Vein endothelial cell (primary cell): ENCODE measurements around the gene RILPL1. TPM values are rescaled to one million over a fixed set of nuclear protein-coding genes. Genes with fewer than 3 reads are reported as not detected.

Experiments
- small RNA-seq: library from RNA; depleted of rRNA; stranded (forward); fragments of <200 nt; gene quantifications from one replicate; pipeline ENCODE3, GENCODE V24; 2012
- total RNA-seq: library from RNA; depleted of rRNA; stranded (reverse); fragments of >200 nt; gene quantifications from 2 replicates; pipeline ENCODE4 v1.2.3, GENCODE V29; 2012

The RILPL1 gene
- total RNA-seq = 11.8 and 18.3 TPM in 2 replicates

GRCh38 chr12:123533672-123534643 lies at the start of gene RILPL1:
RILPL1 (minus strand) TSS chr12:123533719; CDS start chr12:123533482, 237 bp downstream.

GRCh38 chr12:123457980-123458779 lies 75.3 kb downstream of the RILPL1 start, which contains the start of gene SNRNP35:
SNRNP35 (plus strand) TSS chr12:123458139; CDS start chr12:123465541, 7,402 bp downstream.

GRCh38 chr12:123436017-123436964 lies 97.2 kb downstream of the RILPL1 start, which contains the start of gene RILPL2:
RILPL2 (minus strand) TSS chr12:123436684; CDS start chr12:123436420, 264 bp downstream.

Small RNA genes within 50 kb of the gene (small RNA-seq; reads per million reads assigned to genes)
- not detected for gene AC145423.2
- not detected for gene MIR3908

Other genes starting within 250 kb of the RILPL1 start
- 30.7 and 41.7 TPM in 2 replicates for gene SBNO1, start 168.9 kb downstream of the RILPL1 start, total RNA-seq
- 50.6 and 83.8 TPM in 2 replicates for gene KMT5A, start 149.6 kb downstream of the RILPL1 start, total RNA-seq
- 3.4 and 3.6 TPM in 2 replicates for gene RILPL2, start 97.0 kb downstream of the RILPL1 start, total RNA-seq
- 9.8 and 10.0 TPM in 2 replicates for gene SNRNP35, start 75.6 kb downstream of the RILPL1 start, total RNA-seq
- gene TMED2, start 50.8 kb upstream of the RILPL1 start, total RNA-seq = 370 and 397 TPM in 2 replicates
- 22.7 and 25.2 TPM in 2 replicates for gene DDX55, start 68.4 kb upstream of the RILPL1 start, total RNA-seq
- 37.9 and 42.6 TPM in 2 replicates for gene EIF2B1, start 100.0 kb upstream of the RILPL1 start, total RNA-seq
- gene GTF2H3, start 100.1 kb upstream of the RILPL1 start, total RNA-seq = 52.3 and 56.5 TPM in 2 replicates
- gene TCTN2, start 137.4 kb upstream of the RILPL1 start, total RNA-seq = 10.5 and 13.1 TPM in 2 replicates
- 38.9 and 45.9 TPM in 2 replicates for gene ATP6V0A2, start 178.6 kb upstream of the RILPL1 start, total RNA-seq
- under 0.01 TPM in 2 replicates for gene DNAH10, start 228.6 kb upstream of the RILPL1 start, total RNA-seq